ENCODE data around the gene WNT5B.

Gene WNT5B

DNA sequence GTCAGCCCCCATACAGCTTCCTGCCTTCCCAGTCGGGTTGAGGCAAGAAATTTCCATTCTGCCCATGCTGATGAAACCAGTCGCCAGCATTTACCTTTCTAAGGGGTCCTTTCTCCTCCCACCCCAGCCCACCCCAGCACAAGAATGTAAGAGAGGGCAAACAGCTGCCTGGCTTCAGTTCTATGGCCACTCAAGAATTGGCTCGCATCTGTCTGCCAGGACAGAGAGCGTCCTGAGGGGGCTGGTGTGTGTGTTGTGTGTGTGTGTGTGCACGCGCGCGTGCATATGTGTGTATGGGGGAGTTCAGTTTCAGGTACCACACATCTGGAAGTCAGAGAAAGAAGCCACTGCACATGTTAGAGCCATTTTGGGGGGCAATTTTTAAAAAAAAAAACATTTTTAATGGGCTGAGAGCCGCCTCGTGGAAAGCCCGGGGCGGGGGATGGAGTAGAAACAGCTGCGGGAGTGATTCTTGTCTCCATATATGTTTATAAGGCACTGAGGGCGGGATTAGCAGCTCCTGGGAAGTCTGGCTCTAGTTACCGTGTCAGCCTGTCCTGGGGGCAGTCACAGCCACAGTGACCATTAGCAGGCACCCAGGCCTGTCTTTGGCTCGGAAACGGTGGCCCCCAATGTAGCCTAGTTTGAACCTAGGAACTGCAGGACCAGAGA lies at the start of gene WNT5B:
WNT5B (plus strand) TSS at position 566 of the 672 bp plus-strand sequence. CDS start 2,124 bp downstream, outside the sequence.
- no peak for DNase-seq (ENCODE audit: low spot score)

DNA sequence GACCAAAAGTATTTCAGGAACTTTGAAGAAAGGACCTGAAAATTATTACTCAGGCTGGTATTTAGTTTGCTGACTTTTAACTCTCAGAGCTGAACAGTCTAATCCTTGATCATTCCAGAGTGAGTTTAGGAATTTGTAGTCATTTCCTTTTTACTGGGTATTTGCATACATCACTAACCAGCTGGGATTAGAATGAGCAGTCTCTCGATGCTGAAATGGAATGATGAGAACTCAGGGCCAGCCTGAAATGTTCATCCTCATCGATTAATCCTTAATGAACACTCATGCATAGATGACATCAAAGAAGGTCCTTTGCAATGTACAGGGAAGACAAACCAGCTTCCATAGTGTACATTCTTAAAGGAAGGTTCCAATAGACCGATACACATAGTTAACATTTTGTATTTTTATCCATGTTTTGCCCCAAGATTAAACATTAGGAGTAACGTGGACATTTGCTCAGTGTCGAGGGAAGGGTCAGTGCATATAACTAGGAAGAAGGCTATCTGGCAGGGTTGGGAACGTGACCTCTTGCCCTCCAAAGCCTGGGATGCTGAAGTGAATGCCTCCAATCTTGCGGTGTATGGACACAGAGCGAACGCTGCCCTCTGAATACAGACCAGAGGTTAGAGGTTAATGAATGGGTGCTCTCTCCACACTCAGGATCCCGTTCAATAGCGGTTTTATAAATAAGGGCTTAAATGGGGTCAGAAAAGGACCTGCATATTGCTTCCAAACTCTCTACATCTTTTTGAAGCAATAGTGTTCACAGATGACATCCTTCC lies 49.2 kb upstream of the WNT5B start:
- DNase-seq (ENCODE audit: low spot score), result no peak

DNA sequence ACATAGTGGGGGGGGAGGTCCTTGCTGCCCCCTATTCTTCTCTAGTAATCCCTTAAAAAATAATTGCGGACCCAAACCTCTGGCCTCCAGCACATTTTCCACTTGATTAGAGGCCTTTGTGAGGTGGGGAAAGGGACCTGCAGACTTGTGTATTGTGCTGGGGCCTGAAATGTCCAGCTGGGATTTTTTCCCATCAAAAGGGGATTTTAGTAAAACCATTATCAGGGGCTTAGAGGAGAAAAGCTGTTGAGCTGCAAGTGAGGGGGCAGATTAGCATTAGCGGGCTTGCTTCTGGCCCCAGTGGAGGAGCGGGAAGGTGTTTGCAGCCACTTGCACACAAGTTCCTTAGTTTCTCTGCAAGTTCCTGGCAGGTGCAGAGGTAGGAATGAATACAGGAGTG lies 48.5 kb upstream of the WNT5B start:
- no peak for DNase-seq (ENCODE audit: low spot score)

DNA sequence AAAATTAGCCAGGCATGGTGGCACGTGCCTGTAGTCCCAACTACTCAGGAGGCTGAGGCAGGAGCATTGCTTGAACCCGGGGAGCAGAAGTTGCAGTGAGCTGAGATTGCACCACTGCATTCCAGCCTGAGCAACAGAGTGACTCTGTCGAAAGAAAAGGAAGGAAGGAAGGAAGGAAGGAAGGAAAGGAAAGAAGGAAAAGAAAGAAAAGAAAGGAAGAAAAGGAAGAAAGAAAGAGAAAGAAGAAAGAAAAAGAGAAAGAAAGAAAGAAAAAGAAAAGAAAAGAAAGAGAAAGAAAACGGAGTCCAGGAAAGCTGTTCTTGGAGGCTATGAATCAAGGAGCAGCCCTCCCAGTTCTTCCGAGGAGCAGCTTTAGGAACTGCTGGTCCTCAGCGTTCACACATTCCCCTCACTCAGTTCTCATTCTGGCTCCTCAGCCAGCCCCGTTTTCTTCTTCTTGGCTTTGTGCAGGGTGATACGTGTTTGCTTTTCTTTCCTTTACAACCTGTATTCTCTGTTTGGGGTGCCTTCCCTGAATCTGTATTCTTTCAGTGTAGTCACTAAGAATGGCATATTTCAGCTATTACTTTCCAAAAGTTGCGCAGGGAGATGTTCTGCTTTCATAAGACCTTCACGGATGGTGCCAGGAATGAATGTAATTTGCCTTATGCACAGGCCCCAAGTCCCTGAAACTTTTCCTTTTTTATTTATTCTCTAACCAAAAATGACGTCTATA lies 46.9 kb upstream of the WNT5B start:
- no peak for DNase-seq (ENCODE audit: low spot score)

DNA sequence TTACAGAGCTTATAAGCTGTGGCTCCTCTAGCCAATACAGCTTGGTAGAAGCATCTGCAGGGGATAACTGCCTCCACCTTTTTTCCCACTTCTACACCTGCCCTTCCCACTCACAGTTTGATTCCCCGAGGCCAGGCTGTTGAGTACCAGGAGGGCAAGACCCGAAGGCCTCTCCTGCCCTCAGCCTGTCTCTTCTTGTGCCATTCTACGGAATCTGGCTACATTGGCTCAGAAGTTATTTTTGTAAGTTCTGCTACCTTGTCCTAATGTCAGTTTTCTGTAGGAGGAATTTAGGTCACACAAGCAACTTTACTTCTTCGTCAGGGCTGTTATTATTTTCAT lies 46.4 kb upstream of the WNT5B start:
- DNase-seq (ENCODE audit: low spot score), result no peak

DNA sequence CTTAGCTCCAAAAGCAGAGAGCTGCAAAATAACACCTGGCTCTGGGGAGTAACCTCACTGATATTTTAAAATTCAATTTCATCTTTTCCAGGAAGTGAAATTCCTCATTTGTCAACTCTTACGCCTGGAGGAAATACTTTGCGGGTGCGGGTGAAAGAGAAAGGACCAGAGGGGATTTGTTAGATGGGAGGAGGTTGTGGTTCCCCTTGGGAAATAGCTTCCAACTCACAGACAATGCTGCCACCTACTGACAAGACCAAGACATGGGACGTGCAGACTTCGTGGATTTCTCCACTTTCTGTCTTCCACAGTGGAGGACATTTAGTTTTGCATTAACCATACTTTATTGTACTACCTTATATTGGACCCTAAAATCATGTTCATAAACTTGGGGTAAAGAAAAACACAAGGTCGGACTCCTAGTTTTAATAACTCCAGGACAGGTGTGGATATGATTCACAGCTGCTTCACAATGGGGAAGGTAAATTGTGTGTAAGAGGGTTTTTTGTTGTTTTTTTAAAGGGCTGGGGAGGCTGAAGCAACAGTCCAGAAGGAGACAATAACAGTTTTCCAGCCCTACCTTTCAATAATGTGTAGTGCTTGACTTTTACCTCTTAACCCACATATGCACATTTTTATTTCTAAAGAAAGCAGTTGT lies 45.5 kb upstream of the WNT5B start:
- peak; percentile 69 for DNase-seq (ENCODE audit: low spot score)

DNA sequence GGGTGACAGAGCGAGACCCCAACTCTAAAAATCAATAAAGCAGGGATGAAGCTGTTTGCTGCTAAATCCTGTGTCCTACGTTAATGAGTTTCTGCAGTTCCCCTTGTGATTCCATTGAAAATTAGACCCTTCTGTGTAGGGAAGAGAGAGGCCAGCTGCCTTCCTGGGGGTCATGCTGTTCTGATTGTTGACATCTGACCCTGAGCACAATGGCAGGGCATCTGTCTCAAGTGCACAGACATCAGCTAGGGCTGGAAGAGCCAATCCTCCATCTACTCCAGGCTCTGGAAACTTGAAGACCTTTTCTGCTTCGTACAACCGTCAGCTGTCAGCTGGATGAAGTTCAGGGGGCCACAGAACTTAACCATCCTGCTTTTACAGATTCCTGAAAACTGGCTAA lies 44.7 kb upstream of the WNT5B start:
- no peak for DNase-seq (ENCODE audit: low spot score)

DNA sequence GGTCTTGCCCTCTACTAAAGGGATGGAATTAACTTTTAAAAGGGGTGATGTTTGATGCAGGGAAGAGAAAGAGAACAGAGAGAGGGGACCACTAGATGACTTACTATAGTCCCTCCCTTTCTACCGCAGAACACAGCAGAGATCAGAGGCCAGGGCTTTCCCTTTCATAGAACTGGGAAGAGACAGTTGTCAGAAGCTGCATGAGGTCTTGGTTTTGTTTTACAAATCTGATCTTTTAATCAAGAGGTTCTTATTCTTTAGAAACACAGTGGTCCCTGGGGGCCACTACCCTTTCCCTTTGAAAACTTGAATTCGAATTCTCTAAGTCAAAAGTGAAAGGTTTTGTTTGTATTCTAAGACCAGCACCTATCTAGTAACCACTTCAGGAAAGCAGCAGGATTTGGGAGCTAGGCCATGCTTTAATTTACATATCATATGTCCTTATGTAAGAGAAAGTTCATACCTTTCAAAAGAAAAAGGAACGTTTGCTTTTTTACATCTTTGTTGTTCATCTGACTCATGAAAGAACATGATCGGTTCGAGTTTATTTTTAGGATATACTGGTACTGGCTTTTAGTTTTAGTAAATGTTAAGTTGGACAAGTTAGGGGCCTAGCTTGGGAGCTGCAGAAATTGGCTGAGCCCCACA lies 41.0 kb upstream of the WNT5B start:
- DNase-seq (ENCODE audit: low spot score), result no peak

DNA sequence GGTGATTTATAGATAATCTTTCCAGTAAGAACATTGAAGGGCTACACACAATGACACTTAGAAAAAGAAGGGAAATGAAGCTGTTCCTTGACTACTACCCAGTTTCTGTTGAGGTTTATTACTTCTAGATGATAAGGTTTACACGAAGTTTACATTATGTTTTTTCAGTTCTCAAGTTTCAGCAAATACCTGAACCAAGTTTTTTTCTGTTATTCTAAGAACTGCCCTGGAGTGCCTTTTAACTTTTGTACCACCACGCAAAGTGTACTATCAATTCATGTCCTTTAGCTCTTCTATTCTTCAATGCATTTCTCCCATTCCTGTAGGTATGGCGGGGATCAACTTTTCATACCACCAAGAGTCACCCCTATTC lies 40.5 kb upstream of the WNT5B start:
- no peak for DNase-seq (ENCODE audit: low spot score)

DNA sequence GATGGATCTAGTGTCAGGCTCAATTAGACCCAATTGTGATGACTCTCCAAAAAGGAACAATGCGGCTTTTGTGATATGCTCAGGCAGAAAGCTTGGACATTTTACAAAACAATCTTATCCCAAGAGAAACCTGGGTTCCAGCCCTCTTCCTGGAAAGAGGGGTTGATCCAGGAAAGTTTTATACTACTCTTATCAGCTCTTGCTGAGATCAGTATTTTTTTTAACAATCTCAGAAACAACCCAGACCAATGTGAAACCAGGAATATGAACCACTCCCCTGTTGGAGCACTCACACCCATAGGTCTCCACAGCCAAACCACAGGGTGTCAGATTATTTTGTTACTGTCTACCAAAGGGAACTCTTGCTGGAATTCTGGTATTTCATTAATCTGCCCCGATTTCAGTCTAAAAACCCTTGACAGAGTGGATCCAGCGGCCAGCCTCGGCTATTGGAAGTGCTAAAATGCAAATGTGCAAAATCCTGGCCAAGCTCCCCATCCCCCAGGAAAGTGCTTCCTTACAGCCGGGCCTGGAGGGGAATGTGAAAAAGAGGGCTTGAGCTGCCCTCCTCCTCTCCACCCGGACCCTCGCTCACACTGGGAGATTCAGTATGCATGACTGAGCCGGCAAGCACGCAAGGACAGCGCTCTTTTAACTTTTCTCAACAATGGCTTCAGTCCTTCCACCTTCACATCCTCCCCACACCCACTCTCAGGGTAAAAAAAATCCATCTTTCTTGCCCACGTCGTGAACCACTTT lies 38.6 kb upstream of the WNT5B start:
- DNase-seq (ENCODE audit: low spot score), result no peak

DNA sequence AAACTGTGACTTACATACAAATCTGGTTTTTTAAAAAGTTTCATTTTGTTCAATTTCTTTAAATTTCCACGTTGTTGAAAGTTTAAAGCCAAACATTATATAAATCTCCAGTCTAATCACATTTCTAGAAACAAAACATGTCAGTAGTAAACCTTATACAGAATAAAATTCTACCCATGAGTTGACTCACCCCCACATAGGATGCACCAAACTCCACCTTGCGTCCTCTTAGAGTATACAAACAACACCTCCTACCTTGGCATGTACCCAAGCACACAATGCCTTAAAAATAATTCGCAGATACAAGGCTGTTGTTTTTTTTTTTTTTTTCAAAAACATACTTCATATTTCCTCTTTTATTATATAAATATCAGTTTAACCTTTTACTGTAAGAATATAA lies 38.0 kb upstream of the WNT5B start:
- DNase-seq (ENCODE audit: low spot score), result peak; percentile 61

DNA sequence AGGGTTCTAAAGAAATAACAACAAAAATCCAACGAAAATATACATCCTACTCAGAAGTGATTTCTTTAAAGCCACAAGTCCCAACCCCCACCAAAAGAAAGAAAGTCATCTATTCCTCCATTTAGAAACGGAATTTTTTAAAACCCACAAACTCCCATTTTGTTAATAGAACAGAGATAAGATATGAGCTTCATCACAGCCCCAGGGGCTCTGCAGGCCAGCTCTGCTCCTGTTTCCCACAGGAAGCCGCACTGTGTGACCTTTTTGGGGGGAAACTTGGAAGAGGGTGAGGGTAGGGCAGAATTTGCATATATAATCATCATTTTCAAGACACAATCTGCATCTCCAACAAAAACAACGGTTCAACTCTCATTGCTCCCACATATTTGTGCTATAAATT lies 37.5 kb upstream of the WNT5B start:
- no peak for DNase-seq (ENCODE audit: low spot score)

DNA sequence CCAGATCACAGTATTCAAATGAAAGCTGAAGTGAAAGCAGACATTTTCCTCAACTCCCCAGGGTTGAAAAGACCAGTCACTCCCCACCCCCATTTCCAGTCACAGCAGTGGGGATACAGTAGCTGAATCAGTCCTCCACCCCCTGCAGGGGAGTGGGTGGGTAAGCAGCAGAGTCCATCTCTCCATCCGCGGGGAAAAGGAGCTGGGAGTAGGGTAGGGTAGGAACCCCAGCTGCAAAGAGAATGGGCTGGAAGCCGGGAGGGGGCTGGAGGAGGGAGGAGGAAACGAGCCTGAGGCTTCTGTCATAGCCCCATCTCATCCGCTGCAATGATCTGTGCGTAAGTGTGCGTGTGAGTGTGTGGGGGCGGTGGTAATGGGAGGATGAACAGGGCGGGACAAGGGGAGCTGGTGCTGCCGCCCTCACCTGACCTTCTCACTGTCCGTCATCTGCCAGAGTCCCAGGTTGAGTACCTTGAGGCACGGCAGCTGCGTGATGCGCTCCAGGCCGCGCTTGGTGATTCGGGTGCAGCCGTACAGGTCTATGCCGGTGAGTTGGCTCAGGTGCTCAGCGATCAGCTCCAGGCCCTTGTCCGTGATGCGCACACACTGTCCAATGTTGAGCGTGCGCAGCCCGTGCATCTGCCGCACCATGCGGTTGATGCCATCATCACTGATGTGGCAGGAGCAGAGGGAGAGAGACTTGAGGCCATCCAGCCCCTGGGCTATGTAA lies 36.4 kb upstream of the WNT5B start:
- peak; percentile 65 for DNase-seq (ENCODE audit: low spot score)

DNA sequence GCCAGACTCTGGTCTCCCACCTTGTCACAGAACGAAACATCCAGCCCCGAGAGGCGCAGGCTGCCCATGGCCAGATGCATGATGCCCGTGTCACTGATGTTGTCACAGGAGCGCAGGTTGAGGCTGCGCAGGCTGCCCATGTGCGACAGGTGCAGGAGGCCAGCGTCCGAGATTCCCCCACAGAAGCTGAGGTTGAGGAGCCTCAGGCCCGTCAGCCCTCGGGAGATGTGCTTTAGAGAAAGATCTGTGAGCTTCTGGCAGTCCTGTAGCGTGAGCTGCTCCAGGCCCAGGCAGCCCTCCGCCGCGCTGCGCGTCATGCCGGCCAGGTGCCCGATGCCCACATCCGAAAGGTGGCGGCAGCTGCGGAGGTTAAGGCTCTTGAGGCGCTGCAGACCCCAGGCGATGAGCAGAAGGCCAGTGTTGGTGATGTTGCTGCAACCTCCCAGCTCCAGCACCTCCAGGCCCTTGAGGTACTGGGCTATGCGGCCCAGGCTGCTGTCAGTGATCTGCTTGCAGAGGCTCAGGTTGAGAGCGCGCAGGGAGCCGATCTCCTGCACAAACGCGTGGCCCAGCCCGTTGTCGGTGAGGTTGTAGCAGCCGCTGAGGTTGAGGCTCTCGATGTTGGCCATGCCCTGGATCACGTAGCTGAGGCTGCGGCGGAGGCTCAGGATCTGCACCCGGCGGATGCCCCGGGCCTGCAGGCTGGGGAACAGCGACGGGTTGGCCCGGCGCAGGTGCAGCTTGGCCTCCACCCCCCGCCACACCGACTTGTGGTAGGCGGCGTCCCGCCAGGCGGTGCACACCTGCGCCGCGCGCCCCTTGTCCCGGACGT lies 35.6 kb upstream of the WNT5B start:
- DNase-seq (ENCODE audit: low spot score), result peak; percentile 52

DNA sequence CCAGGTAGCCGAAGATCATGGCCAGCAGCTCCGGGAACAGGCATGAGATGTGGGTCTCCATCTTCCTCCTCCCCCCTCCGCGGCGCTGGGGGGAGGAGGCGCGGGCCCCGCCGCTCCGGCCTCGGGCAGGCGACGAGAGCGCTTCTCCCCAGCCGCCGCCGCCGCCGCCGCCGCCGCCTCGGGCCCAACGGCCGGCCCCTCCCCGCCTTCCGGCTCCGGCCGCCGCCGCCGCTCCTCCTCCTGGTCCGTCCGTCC lies 35.1 kb upstream of the WNT5B start:
- DNase-seq (ENCODE audit: low spot score), result no peak

DNA sequence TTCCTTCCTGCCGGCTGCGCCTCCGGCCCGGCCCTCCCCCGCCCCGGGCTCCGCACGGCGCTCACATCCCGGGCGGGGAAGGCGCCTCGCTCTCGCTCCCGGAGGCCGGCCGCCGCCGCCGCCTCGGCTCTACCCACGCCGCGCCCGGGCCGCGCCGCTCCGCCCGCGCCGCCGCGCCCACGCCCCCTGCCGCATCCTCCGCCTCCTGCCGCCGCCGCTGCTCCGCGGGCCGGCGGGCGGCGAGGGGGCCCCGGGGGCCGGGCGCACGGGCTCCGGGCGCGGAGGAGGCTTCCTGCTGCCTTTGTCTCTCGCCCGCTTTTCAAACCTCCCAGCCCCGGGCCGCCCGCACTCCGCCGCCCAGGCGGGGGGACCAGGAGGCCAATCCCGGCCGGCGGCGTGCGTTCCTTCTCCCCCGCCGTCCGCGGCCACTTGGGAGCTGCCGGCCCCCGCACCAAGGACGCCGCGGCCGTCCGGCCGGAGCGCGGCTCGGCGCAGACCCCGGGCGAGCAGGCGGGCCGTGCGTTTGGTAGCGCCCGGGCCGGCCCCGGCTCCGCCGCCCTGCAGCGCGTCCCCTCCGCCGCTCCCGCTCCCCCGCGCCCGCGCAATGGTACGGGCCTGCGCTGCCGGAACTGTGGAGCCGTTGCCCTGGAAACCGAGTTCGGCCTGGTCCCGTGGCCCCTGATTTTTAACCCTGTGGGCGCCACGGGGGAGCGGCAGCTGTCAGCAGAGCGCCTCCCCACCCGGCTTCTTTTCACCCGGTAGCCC lies 34.6 kb upstream of the WNT5B start, which contains the start of gene FBXL14:
FBXL14 (minus strand) TSS at position 321 of the 765 bp plus-strand sequence. CDS start 515 bp downstream, outside the sequence.
- DNase-seq (ENCODE audit: low spot score), result peak; percentile 90

DNA sequence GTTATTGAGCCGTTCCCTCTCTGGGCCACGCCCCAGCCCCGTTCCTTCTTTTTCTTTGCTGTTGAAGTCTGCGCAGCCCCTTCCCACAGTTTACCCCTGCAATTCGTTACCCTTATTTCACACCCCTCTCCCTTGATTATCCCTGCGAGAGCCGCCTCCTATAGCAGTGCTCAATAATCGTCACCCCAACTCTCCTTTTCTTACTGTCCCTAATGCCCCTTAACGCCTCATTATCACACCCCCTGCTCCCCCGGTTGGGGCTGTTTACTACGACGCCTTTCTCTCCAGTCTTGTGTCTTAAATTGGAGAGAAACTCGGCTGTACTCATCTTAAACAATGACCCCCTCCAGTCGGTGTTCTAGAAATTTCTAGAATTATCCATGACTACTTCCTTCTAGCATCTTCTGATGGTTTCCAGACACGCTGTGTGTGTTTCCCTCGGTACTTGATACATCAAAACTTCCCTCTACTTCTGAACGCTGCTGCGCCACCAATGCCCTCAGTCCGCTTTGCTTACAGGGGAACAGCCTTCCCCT lies 33.9 kb upstream of the WNT5B start:
- DNase-seq (ENCODE audit: low spot score), result no peak

DNA sequence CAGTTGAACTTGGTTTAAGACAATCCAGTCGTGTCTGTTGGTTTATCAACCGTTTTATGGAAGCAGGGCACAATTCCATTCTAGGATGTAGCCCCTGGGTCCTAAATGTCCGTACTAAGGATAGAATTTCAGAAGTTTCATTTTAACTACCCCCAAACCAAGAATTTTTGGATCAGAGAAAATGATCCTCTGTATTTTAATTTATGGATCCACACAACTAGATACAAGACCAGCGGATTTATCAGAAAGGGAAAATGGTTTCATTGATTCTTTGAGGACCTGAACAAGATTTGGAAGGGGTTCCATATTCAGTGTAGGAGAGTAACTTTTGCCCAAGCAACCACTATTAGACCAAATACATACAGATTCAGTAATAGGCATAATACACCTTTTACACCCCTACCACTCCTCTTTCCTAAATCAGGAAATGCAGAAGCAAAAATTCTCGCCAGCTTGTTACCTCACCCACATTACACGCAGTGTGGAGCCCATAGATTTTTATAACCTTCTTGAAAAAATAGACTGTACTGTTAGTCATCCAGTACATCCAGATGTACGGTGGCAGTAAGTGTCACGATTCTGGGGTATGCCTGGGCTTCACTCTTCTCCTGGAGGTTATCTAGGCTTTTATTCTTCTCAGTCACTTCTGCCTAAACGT lies 33.2 kb upstream of the WNT5B start:
- DNase-seq (ENCODE audit: low spot score), result no peak

Data from CD4-positive, alpha-beta T cell treated with Interleukin-6 at 100 ng/mL for 8 hours (primary cell).